ENCODE data around the gene ZCRB1. TPM values are rescaled to one million over a fixed set of nuclear protein-coding genes. Genes with fewer than 3 reads are reported as not detected.

Gene ZCRB1
- total and polyA plus RNA-seq, 12 donors: 26.1 to 79.2 (median 58.6) TPM

GRCh38 chr12:42275499-42275898 lies 50.4 kb downstream of the ZCRB1 start:
- Histone ChIP-seq H3K27ac (no peak overlapping the region), H3K9me3 (no peaks in the 10 kb centered on the region), H3K4me3 (no peak overlapping the region), H3K4me1 (peaks cover 0 to 5% (median 0%) of the 10 kb centered on the region in 9 donors), H3K27me3 (no peaks in the 10 kb centered on the region), H3K36me3 (no peaks in the 10 kb centered on the region)
- intact Hi-C loops (cut with DNase I): no loop called here
- DNase-seq: no peak
- 92 to 97% methylated on average over 4 of the region's 4 CpGs for WGBS, 2 donors
- ATAC-seq: no peak
- TF ChIP-seq CTCF (IDR thresholded peaks at IDR 0.05): no peak

GRCh38 chr12:42273706-42274105 lies 52.2 kb downstream of the ZCRB1 start:
- intact Hi-C loops (cut with DNase I): no loop called here
- H3K4me1 ChIP-seq: peaks cover 0 to 5% (median 0%) of the 10 kb centered on the region in 9 donors
- 96 to 99% methylated on average over 21 of the region's 21 CpGs for WGBS, 2 donors
- no peaks in the 10 kb centered on the region for H3K27me3 ChIP-seq
- H3K36me3 ChIP-seq: no peaks in the 10 kb centered on the region
- H3K9me3 ChIP-seq: no peaks in the 10 kb centered on the region
- no peak overlapping the region for H3K4me3 ChIP-seq
- no peak for DNase-seq
- no peak for ATAC-seq
- no peak overlapping the region for H3K27ac ChIP-seq
- no peak for TF ChIP-seq CTCF (IDR thresholded peaks at IDR 0.05)

- DNase-seq (no peak), ATAC-seq (no peak)
- WGBS, 2 donors: 63 to 64% methylated on average over 4 of the region's 4 CpGs
- Histone ChIP-seq H3K4me3 (no peak overlapping the region), H3K36me3 (no peaks in the 10 kb centered on the region), H3K4me1 (peaks cover 0 to 5% (median 0%) of the 10 kb centered on the region in 9 donors), H3K27ac (no peak overlapping the region), H3K9me3 (no peaks in the 10 kb centered on the region), H3K27me3 (no peaks in the 10 kb centered on the region)
- no peak for TF ChIP-seq CTCF (IDR thresholded peaks at IDR 0.05)
- intact Hi-C loops (cut with DNase I): no loop called here
Measured at GRCh38 chr12:42270596-42270995, 55.3 kb downstream of the ZCRB1 start.

GRCh38 chr12:42267413-42268190 lies 58.3 kb downstream of the ZCRB1 start:
- peaks cover 0 to 5% (median 0%) of the 10 kb centered on the region in 9 donors for H3K4me1 ChIP-seq
- intact Hi-C loops (cut with DNase I): no loop called here
- H3K36me3 ChIP-seq: no peaks in the 10 kb centered on the region
- ATAC-seq (no peak), DNase-seq (no peak)
- no peaks in the 10 kb centered on the region for H3K9me3 ChIP-seq
- H3K27ac ChIP-seq: no peak overlapping the region
- WGBS, 2 donors: 90 to 93% methylated on average over 15 of the region's 15 CpGs
- H3K27me3 ChIP-seq: no peaks in the 10 kb centered on the region
- no peak for TF ChIP-seq CTCF (IDR thresholded peaks at IDR 0.05)
- no peak overlapping the region for H3K4me3 ChIP-seq

All from heart right ventricle (tissue), 16 donors.